22Rv1 (cell line): Measurements from ENCODE around the gene WWOX.

Experiments
- H3K27ac ChIP-seq: fragments of 450-650 bp; 2 replicates; pipeline ENCODE4 v1.5.1; 2017
- ZFX ChIP-seq: fragments of 450-650 bp; IDR thresholded peaks from 2 replicates; pipeline ENCODE4 v1.6.1; 2017; ENCODE audit warnings: antibody characterized with exemption, borderline replicate concordance
- TF ChIP-seq, protein P1 (sequence below): fragments of 450-650 bp; IDR thresholded peaks from 2 replicates; pipeline ENCODE4 v1.5.1; 2017; ENCODE audit warnings: mild to moderate bottlenecking

Gene WWOX

GRCh38 chr16:78884204-78884603 is 784.8 kb downstream of the WWOX start:
- TF ChIP-seq ZFX, result no peak
- TF ChIP-seq, protein P1, sequence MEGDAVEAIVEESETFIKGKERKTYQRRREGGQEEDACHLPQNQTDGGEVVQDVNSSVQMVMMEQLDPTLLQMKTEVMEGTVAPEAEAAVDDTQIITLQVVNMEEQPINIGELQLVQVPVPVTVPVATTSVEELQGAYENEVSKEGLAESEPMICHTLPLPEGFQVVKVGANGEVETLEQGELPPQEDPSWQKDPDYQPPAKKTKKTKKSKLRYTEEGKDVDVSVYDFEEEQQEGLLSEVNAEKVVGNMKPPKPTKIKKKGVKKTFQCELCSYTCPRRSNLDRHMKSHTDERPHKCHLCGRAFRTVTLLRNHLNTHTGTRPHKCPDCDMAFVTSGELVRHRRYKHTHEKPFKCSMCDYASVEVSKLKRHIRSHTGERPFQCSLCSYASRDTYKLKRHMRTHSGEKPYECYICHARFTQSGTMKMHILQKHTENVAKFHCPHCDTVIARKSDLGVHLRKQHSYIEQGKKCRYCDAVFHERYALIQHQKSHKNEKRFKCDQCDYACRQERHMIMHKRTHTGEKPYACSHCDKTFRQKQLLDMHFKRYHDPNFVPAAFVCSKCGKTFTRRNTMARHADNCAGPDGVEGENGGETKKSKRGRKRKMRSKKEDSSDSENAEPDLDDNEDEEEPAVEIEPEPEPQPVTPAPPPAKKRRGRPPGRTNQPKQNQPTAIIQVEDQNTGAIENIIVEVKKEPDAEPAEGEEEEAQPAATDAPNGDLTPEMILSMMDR, result no peak
- no peak overlapping the region for H3K27ac ChIP-seq

GRCh38 chr16:78889346-78889745 is 789.9 kb downstream of the WWOX start:
- TF ChIP-seq, protein P1, result no peak
- no peak for TF ChIP-seq ZFX
- no peak overlapping the region for H3K27ac ChIP-seq

GRCh38 chr16:78890373-78890895 is 791.0 kb downstream of the WWOX start:
- H3K27ac ChIP-seq, result no peak overlapping the region
- TF ChIP-seq, protein P1, result no peak
- TF ChIP-seq ZFX, result no peak

DNA sequence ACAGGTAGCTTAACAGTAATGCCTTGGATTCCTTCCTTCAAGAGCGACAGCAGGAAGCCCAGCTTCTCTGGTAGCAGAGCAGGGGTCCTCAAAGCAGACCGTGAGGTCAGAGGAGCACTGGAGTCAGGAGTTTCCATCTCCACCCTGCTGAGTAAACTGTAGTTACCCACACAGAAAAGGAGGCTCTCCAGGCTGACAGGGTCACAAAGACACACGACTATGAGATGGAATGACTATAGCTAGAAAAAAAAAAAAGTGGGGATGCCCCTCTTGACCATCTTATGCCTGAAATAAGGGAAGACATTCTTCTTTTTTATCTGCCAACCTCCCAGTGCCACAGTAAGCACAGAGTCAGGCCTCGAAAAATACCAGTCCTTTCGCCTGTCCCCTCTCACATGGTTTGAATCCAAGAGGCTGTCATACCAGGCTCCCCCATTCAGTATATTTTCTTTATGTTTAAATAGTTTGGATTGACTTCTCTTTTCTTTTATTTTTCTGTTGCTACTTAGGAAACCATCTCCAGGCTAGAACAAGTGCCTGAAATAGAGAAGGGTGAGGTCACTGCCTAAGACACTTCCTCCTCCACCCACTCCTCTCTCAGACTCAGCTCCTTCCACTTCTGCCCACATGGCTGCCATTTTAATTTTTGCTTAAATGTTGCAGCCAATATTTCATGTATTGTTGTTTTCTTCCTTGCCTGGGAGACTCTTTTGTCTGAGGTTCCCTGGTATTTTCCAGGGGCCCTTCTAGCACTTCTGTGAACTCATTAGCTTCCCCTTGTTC is 793.7 kb downstream of the WWOX start:
- no peak for TF ChIP-seq ZFX
- TF ChIP-seq, protein P1, result no peak
- H3K27ac ChIP-seq, result no peak overlapping the region

GRCh38 chr16:78894886-78895285 is 795.4 kb downstream of the WWOX start:
- no peak overlapping the region for H3K27ac ChIP-seq
- TF ChIP-seq ZFX, result no peak
- TF ChIP-seq, protein P1, result no peak

- TF ChIP-seq, protein P1, result no peak
- no peak for TF ChIP-seq ZFX
- H3K27ac ChIP-seq, result no peak overlapping the region
These were observed 796.2 kb downstream of the WWOX start for GRCh38 chr16:78895681-78896080.

GRCh38 chr16:78896280-78896679 is 796.8 kb downstream of the WWOX start:
- TF ChIP-seq, protein P1, result no peak
- no peak for TF ChIP-seq ZFX
- no peak overlapping the region for H3K27ac ChIP-seq
